ENCODE data around the gene CD2BP2. TPM values are rescaled to one million over a fixed set of nuclear protein-coding genes. Genes with fewer than 3 reads are reported as not detected.
"Not testable (repeated sequence)": the region's sequence is repeated elsewhere in the genome, so short reads cannot be mapped to it uniquely, and the experiment has no call there.

Gene CD2BP2
- total RNA-seq, 1 donor from 2014 or later = 15.1 TPM

GRCh38 chr16:30350134-30350871 is 4.8 kb downstream of the CD2BP2 start:
- no peak overlapping the region for H3K4me3 ChIP-seq
- intact Hi-C loops (cut with DNase I) = no loop called here
- peaks cover 10 to 29% of the 10 kb centered on the region in 2 donors for H3K4me1 ChIP-seq
- no peaks in the 10 kb centered on the region for H3K9me3 ChIP-seq
- no peak for TF ChIP-seq CTCF (IDR thresholded peaks at IDR 0.05)
- no peak overlapping the region for H3K27ac ChIP-seq
- no peak for DNase-seq (ENCODE audit: low spot score in 2 of 2)
- H3K27me3 ChIP-seq = no peaks in the 10 kb centered on the region
- H3K36me3 ChIP-seq = peaks cover 21 to 28% of the 10 kb centered on the region in 2 donors

- peak in 1 of 2 donors; percentile 27 for DNase-seq (ENCODE audit: low spot score in 2 of 2)
- TF ChIP-seq CTCF (IDR thresholded peaks at IDR 0.05) = no peak
- no peak overlapping the region for H3K4me3 ChIP-seq
- no peak overlapping the region for H3K27ac ChIP-seq
- H3K4me1 ChIP-seq = peaks cover 10 to 29% of the 10 kb centered on the region in 2 donors
- intact Hi-C loops (cut with DNase I) = no loop called here
- H3K36me3 ChIP-seq = peaks cover 21 to 28% of the 10 kb centered on the region in 2 donors
- no peaks in the 10 kb centered on the region for H3K9me3 ChIP-seq
- no peaks in the 10 kb centered on the region for H3K27me3 ChIP-seq
Measured at GRCh38 chr16:30349675-30350074, 5.4 kb downstream of the CD2BP2 start.

GRCh38 chr16:30348929-30349328 is 6.2 kb downstream of the CD2BP2 start:
- no peak for TF ChIP-seq CTCF (IDR thresholded peaks at IDR 0.05)
- no peak overlapping the region for H3K27ac ChIP-seq
- no peaks in the 10 kb centered on the region for H3K27me3 ChIP-seq
- intact Hi-C loops (cut with DNase I) = no loop called here
- H3K4me1 ChIP-seq = peaks cover 10 to 24% of the 10 kb centered on the region in 2 donors
- peaks cover 21 to 28% of the 10 kb centered on the region in 2 donors for H3K36me3 ChIP-seq
- no peak for DNase-seq (ENCODE audit: low spot score in 2 of 2)
- H3K4me3 ChIP-seq = no peak overlapping the region
- no peaks in the 10 kb centered on the region for H3K9me3 ChIP-seq

- Histone ChIP-seq H3K4me3 (no peak overlapping the region), H3K9me3 (no peaks in the 10 kb centered on the region), H3K4me1 (peaks cover 10 to 17% of the 10 kb centered on the region in 2 donors), H3K27ac (no peak overlapping the region), H3K36me3 (peaks cover 17 to 23% of the 10 kb centered on the region in 2 donors), H3K27me3 (no peaks in the 10 kb centered on the region)
- no peak for TF ChIP-seq CTCF (IDR thresholded peaks at IDR 0.05)
- intact Hi-C loops (cut with DNase I) = no loop called here
- peak in 1 of 2 donors; percentile 53 for DNase-seq (ENCODE audit: low spot score in 2 of 2)
Measured at GRCh38 chr16:30348113-30348512, 7.0 kb downstream of the CD2BP2 start.

GRCh38 chr16:30346286-30346685 is 8.8 kb downstream of the CD2BP2 start:
- Histone ChIP-seq H3K9me3 (no peaks in the 10 kb centered on the region), H3K27me3 (no peaks in the 10 kb centered on the region), H3K4me1 (no peaks in the 10 kb centered on the region), H3K36me3 (peaks cover 6 to 13% of the 10 kb centered on the region in 2 donors), H3K27ac (no peak overlapping the region), H3K4me3 (no peak overlapping the region)
- no peak for DNase-seq (ENCODE audit: low spot score in 2 of 2)
- intact Hi-C loops (cut with DNase I) = no loop called here
- TF ChIP-seq CTCF (IDR thresholded peaks at IDR 0.05) = no peak

GRCh38 chr16:30343491-30343820 is 11.7 kb downstream of the CD2BP2 start:
- H3K9me3 ChIP-seq; H3K27me3 ChIP-seq; DNase-seq (ENCODE audit: low spot score in 2 of 2); H3K4me3 ChIP-seq; H3K4me1 ChIP-seq; H3K27ac ChIP-seq; intact Hi-C loops (cut with DNase I); H3K36me3 ChIP-seq: not testable (repeated sequence)

Data from ascending aorta (tissue), 2 donors.